Bone marrow (tissue), 2 donors: ENCODE measurements around the gene SUPV3L1.
"Not testable (repeated sequence)": the region's sequence is repeated elsewhere in the genome, so short reads cannot be mapped to it uniquely, and the experiment has no call there.

Experiments used
- DNase-seq, 2 donors: peaks; one replicate each; lab custom pipeline; 2025; lab: John Stamatoyannopoulos, UW

Gene SUPV3L1

GRCh38 chr10:69230128-69230527, 50.1 kb downstream of the SUPV3L1 start:
- DNase-seq: no peak

DNA sequence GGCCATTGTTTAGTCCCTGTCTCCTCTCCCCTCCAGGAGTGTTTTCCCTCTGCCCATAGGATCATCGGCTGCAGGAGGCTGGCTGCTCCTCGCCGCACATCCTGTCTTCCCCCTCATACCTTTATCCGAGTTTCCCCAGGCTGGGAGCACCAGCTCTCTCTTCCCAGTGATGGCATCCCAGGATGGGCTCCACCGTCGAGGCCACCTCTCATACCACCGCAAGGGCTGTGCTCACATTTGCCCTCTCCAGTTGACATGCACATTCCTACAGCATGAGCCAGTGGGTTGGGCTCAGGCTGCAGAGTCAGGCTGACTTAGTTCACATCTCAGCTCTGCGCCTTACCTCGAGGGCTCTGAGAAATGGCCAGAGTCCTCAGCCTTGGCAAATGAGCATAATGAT, 52.2 kb downstream of the SUPV3L1 start:
- DNase-seq: no peak

DNA sequence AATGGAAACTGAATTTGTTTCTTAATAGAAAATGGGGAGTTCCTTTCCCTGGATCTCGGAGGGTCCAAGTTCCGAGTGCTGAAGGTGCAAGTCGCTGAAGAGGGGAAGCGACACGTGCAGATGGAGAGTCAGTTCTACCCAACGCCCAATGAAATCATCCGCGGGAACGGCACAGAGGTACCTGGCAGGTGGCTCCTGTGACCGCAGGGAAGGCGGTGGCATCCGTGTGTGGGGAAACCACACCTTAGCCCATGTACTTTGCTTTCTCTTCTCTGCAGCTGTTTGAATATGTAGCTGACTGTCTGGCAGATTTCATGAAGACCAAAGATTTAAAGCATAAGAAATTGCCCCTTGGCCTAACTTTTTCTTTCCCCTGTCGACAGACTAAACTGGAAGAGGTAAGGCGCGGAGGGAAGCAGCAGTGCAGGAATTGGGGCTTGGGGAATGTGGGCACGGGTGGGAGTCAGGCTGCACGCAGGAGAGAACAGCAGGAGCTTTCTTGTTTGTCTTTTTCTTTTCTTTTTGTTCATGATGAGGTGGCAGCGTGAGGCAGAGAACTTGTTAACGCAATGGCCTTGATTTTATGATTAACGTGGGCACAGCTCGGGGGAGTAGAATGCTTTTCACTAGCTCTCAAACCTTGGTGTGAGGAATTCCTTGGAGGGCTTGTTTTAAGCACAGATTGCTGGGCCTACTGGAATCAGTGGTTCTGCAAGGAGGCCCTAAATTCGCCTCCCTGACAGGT, 52.9 kb downstream of the SUPV3L1 start:
- no peak for DNase-seq

- no peak for DNase-seq
Measured at GRCh38 chr10:69234447-69234846, 54.4 kb downstream of the SUPV3L1 start.

GRCh38 chr10:69237528-69238159, 57.6 kb downstream of the SUPV3L1 start:
- DNase-seq: peak; percentile 52 to 76

GRCh38 chr10:69239136-69239535, 59.1 kb downstream of the SUPV3L1 start:
- no peak for DNase-seq

GRCh38 chr10:69239816-69240434, 59.9 kb downstream of the SUPV3L1 start:
- DNase-seq: no peak

- no peak for DNase-seq
Measured at GRCh38 chr10:69240455-69240854, 60.4 kb downstream of the SUPV3L1 start.

- DNase-seq: no peak
Measured at GRCh38 chr10:69241575-69241974, 61.5 kb downstream of the SUPV3L1 start.

GRCh38 chr10:69242040-69242851, 62.2 kb downstream of the SUPV3L1 start:
- no peak for DNase-seq

- DNase-seq: no peak
Measured at GRCh38 chr10:69242852-69243212, 62.8 kb downstream of the SUPV3L1 start.

DNA sequence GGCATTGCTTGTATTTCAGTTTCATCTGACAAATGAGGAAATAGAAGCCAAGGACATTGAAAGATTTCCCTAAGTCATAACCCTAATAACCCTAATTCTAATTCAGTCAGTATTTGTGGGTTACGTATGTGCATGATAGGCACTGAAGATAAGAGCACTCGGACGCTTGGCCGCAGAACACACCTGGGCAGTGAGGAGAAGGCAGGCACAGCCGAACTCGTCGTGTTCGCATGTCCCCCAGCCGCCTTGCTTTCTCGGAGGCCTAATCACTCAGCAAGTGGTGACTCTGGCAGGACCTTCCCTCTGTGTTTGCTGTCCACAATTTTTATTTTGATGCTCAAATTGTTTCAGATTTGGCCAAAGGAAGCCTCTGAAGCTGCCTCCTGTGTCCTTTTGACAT, 63.8 kb downstream of the SUPV3L1 start:
- no peak for DNase-seq

DNA sequence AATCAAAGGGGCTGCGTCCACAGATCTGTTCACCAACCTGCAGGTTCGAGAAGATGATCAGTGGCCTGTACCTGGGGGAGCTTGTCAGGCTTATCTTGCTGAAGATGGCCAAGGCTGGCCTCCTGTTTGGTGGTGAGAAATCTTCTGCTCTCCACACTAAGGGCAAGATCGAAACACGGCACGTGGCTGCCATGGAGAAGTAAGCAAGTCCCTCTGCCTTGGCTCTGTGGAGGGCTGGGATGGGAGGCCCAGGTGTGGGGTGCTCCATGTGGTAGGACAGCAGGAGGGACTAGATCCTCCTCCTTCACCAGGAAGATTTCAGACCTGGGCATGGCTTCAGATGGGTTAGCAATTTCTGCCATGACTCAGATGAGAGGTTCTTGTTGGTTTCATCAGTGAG, 66.0 kb downstream of the SUPV3L1 start:
- no peak for DNase-seq

DNA sequence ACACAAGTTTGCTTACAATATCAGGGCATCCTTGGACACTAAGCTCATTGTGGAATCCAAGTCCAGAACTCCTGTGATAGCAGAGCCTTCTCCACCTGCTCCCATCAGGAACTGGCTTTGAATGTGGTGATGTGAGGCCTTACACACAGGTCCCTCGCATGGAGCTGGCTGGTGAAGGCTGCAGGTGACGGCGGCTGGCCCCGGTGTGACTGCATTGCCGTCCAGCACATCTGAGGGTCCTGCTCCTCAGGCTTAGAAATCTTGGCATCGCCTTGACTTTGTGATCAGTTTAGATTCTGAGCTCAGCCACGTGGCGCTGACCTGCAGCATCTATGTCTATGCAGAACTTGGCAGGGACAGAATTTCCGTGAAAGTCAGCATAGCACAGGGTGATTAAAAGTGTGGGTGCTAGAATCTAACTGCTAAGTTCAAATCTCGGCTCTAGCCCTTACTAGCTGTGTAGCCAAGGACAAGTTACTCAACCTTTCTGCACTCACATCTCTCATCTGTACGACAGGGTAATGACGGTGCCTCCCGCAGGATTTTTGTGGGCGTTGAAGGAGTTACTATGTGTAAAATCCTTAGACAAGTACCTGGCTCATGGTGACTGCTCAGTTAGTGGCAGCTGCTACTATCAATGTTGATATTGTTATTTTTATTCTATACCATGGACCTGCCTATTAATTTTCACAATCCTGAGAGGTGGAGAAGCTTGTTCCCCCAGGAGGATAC, 66.7 kb downstream of the SUPV3L1 start:
- DNase-seq: no peak

DNA sequence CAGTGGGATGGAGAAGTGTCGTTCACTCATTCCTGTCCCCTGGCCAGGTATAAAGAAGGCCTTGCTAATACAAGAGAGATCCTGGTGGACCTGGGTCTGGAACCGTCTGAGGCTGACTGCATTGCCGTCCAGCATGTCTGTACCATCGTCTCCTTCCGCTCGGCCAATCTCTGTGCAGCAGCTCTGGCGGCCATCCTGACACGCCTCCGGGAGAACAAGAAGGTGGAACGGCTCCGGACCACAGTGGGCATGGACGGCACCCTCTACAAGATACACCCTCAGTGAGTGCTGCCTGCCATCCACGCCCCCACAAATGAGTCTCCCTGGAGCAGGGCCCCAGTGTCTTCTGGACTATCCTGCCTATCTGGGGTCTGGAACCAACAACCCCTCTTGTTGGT, 67.3 kb downstream of the SUPV3L1 start:
- DNase-seq: no peak

GRCh38 chr10:69248117-69248730, 68.2 kb downstream of the SUPV3L1 start:
- no peak for DNase-seq

DNA sequence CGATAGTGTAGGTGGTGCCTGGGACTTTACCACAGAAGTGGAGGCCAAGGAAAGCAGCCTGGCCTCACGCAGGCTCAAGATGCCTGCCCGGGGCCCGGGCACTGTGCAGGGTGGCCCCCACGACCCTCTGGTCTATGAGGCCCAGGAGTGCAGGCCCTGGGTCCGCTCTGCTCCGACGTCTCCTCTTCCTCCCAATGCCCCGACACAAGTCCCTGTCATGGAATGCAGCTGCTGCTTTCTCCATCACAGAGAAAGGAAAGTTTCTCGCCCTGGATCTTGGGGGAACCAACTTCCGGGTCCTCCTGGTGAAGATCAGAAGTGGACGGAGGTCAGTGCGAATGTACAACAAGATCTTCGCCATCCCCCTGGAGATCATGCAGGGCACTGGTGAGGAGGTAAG, 70.0 kb downstream of the SUPV3L1 start:
- no peak for DNase-seq

GRCh38 chr10:69251417-69251816, 71.4 kb downstream of the SUPV3L1 start:
- DNase-seq: not testable (repeated sequence)

GRCh38 chr10:69253171-69253570, 73.1 kb downstream of the SUPV3L1 start:
- no peak for DNase-seq

- DNase-seq: no peak
Measured at GRCh38 chr10:69254877-69255276, 74.8 kb downstream of the SUPV3L1 start.
